Stimulated activated CD8-positive, alpha-beta memory T cell treated with anti-CD3 and anti-CD28 coated beads, Interleukin-4, amount 100 ng/mL, for 48 hours (primary cell): ENCODE data around the gene NTM.

Source experiments
- DNase-seq: peaks from one replicate; pipeline ENCODE4 v3.0.0-alpha.2; 2020

NTM gene

GRCh38 chr11:132251061-132251460, 880.6 kb downstream of the NTM start:
- no peak for DNase-seq

- no peak for DNase-seq
Measured at GRCh38 chr11:132253469-132254264, 883.3 kb downstream of the NTM start.

GRCh38 chr11:132254906-132255305, 884.5 kb downstream of the NTM start:
- DNase-seq: no peak

- no peak for DNase-seq
Measured at GRCh38 chr11:132256528-132257279, 886.3 kb downstream of the NTM start.

GRCh38 chr11:132257871-132258270, 887.5 kb downstream of the NTM start:
- no peak for DNase-seq

GRCh38 chr11:132258875-132259274, 888.5 kb downstream of the NTM start:
- DNase-seq: no peak

- no peak for DNase-seq
Measured at GRCh38 chr11:132260636-132261035, 890.2 kb downstream of the NTM start.

GRCh38 chr11:132263241-132263640, 892.8 kb downstream of the NTM start:
- no peak for DNase-seq

GRCh38 chr11:132263875-132264274, 893.5 kb downstream of the NTM start:
- no peak for DNase-seq

GRCh38 chr11:132264616-132265015, 894.2 kb downstream of the NTM start:
- DNase-seq: no peak

- DNase-seq: no peak
Measured at GRCh38 chr11:132278801-132279574, 908.6 kb downstream of the NTM start.

GRCh38 chr11:132284048-132284447, 913.6 kb downstream of the NTM start:
- no peak for DNase-seq

- DNase-seq: no peak
Measured at GRCh38 chr11:132284611-132285010, 914.2 kb downstream of the NTM start.

- DNase-seq: no peak
Measured at GRCh38 chr11:132285631-132286030, 915.2 kb downstream of the NTM start.

GRCh38 chr11:132286106-132286505, 915.7 kb downstream of the NTM start:
- no peak for DNase-seq

GRCh38 chr11:132288036-132288435, 917.6 kb downstream of the NTM start:
- DNase-seq: no peak

- no peak for DNase-seq
Measured at GRCh38 chr11:132289590-132290256, 919.3 kb downstream of the NTM start.

GRCh38 chr11:132293586-132293985, 923.2 kb downstream of the NTM start:
- no peak for DNase-seq

GRCh38 chr11:132296946-132297610, 926.7 kb downstream of the NTM start:
- no peak for DNase-seq

- no peak for DNase-seq
Measured at GRCh38 chr11:132298357-132298756, 927.9 kb downstream of the NTM start.

- DNase-seq: no peak
Measured at GRCh38 chr11:132300283-132300682, 929.9 kb downstream of the NTM start.

GRCh38 chr11:132301465-132301864, 931.0 kb downstream of the NTM start:
- no peak for DNase-seq
